AG09309 (cell line): ENCODE results near the gene CETN1.

Experiments
- DNase-seq: peaks from one replicate; pipeline ENCODE4 v3.0.0-alpha.2; 2010; ENCODE audit warnings: low read depth
- H3K4me3 ChIP-seq: 2 replicates; pipeline ENCODE4 v1.5.1; 2011; ENCODE audit warnings: mild to moderate bottlenecking, low read depth, low read length, moderate library complexity; ENCODE audit not compliant: control insufficient read depth
- TF ChIP-seq, protein P1 (sequence below): IDR thresholded peaks from 2 replicates; pipeline ENCODE4 v1.5.1; 2011; ENCODE audit warnings: mild to moderate bottlenecking, low read depth, low read length, inconsistent platforms; ENCODE audit not compliant: insufficient read depth, control insufficient read depth; ENCODE audit errors: missing control alignments

The CETN1 gene

DNA sequence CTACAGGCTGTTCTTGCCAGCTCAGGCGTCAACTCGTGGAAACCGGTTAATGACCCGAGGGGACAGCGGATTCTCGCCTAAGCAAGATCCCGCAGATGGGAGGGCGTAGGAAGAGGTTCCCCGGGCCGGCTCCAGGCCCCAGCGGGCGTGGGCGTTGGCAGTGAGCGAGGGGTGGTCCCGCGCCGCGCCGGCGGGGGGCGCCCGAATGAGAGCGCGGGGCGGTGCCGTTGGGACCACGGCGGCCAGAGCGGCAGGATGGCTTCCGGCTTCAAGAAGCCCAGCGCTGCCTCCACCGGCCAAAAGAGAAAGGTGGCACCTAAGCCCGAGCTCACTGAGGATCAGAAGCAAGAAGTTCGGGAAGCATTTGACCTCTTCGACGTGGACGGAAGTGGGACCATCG is at the start of gene CETN1:
TSS of gene CETN1 (plus strand) at position 227 of the 400 bp plus-strand sequence. CDS start at position 256, 29 bp downstream.
- no peak for DNase-seq
- TF ChIP-seq, protein P1, sequence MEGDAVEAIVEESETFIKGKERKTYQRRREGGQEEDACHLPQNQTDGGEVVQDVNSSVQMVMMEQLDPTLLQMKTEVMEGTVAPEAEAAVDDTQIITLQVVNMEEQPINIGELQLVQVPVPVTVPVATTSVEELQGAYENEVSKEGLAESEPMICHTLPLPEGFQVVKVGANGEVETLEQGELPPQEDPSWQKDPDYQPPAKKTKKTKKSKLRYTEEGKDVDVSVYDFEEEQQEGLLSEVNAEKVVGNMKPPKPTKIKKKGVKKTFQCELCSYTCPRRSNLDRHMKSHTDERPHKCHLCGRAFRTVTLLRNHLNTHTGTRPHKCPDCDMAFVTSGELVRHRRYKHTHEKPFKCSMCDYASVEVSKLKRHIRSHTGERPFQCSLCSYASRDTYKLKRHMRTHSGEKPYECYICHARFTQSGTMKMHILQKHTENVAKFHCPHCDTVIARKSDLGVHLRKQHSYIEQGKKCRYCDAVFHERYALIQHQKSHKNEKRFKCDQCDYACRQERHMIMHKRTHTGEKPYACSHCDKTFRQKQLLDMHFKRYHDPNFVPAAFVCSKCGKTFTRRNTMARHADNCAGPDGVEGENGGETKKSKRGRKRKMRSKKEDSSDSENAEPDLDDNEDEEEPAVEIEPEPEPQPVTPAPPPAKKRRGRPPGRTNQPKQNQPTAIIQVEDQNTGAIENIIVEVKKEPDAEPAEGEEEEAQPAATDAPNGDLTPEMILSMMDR, result no peak
- H3K4me3 ChIP-seq, result no peak within 1 kb of the TSS

DNA sequence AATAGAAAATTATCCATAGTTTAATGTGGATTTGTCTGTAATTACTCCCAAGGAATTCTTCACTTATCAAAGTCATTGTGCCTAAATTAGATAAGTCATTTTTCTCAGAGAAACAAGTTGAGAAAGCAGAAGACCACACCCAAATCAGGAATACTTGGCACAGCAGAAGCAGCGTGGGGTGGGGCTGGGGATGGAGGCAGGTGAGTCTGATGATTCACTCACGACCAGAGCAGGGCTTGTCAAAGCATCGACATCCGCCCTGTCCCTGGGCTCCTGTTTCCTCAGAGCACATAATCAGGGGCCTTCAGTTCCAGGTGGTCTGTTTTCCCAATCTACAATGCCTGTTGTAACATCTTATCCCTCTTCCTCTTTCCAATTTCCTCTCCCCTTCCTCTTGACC is 48.2 kb upstream of the CETN1 start:
- H3K4me3 ChIP-seq, result no peak overlapping the region
- DNase-seq, result no peak
- TF ChIP-seq, protein P1, result no peak

- TF ChIP-seq, protein P1, result no peak
- no peak overlapping the region for H3K4me3 ChIP-seq
- no peak for DNase-seq
Measured at GRCh38 chr18:532632-533031, 47.5 kb upstream of the CETN1 start.

GRCh38 chr18:533995-534601 is 46.1 kb upstream of the CETN1 start:
- DNase-seq, result no peak
- no peak overlapping the region for H3K4me3 ChIP-seq

DNA sequence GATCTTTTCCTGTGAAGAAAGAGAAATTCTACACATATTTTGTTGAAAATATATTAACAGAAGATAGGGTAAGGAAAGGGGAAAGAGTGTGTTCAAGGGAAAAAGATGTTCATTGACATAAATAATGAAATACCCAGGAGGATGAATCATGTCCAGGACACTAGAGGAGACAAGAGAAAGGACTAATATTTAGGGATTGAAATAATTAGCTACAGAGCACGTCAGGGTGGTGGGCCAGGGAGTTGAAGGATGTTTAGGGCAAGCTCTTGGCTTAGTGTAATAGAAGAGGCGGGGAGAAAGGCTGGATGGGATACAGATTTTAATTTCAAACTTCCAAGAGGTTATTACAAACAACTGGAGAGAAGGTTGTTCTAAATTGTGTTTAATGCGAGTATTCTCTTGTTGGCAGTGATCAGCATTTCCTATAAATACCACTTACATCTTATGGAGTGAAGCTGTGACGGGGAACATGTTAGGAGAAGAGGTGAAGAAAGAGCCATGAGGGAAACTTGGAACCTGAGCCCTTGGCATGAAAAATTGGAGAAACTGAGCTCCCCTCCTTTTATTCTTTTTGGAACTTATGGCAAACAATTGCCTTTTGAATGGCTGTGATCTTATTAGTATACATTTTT is 36.6 kb upstream of the CETN1 start:
- TF ChIP-seq, protein P1, result no peak
- no peak overlapping the region for H3K4me3 ChIP-seq
- DNase-seq, result no peak

More at GRCh38 chr18:533995-534601, 46.1 kb upstream of the CETN1 start:
- TF ChIP-seq, protein P1, result no peak

DNA sequence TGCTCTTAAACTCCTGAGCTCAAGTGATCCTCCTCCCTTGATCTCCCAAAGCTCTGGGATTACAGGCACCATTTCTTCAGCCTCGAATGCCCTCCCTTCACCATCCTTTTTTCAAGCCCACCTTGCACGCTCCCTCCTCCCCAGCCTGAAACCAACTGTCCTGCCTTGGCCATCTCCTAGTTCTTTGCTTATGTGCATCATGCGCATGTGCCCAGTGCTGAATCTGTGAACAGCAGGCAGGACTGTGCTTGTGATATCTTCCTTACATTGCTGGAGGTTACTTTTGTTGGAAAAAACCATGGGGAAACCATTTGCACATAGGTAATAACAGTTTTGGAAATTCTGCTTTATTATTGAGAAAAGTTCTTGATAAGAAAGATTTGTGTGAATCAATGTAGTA is 30.2 kb upstream of the CETN1 start:
- no peak for DNase-seq

More for the DNA sequence above, 30.2 kb upstream of the CETN1 start:
- TF ChIP-seq, protein P1, result no peak
- no peak overlapping the region for H3K4me3 ChIP-seq
